Measurements from ENCODE around the gene CCDC148. TPM values are rescaled to one million over a fixed set of nuclear protein-coding genes. Genes with fewer than 3 reads are reported as not detected.

The CCDC148 gene
- total and polyA plus RNA-seq, 12 donors: 0.07 to 1.4 (median 0.66) TPM

GRCh38 chr2:158414538-158414937 lies 42.0 kb downstream of the CCDC148 start:
- Histone ChIP-seq H3K27me3 (no peaks in the 10 kb centered on the region), H3K27ac (no peak overlapping the region), H3K4me3 (no peak overlapping the region), H3K36me3 (no peaks in the 10 kb centered on the region), H3K4me1 (no peaks in the 10 kb centered on the region), H3K9me3 (peaks cover 0 to 47% (median 29%) of the 10 kb centered on the region in 11 donors)
- no peak for ATAC-seq
- intact Hi-C loops (cut with DNase I): no loop called here
- TF ChIP-seq CTCF (IDR thresholded peaks at IDR 0.05): no peak
- whole genome bisulfite sequencing, 2 donors: 81 to 95% methylated on average over 1 of the region's 1 CpG
- no peak for DNase-seq

- intact Hi-C loops (cut with DNase I): no loop called here
- WGBS, 2 donors: 56 to 70% methylated on average over 2 of the region's 2 CpGs
- H3K9me3 ChIP-seq: peaks cover 0 to 47% (median 29%) of the 10 kb centered on the region in 11 donors
These were observed 43.0 kb downstream of the CCDC148 start for GRCh38 chr2:158413581-158413980.

GRCh38 chr2:158412206-158412605 lies 44.3 kb downstream of the CCDC148 start:
- no peak for TF ChIP-seq CTCF (IDR thresholded peaks at IDR 0.05)
- Histone ChIP-seq H3K27ac (no peak overlapping the region), H3K9me3 (peaks cover 0 to 45% (median 29%) of the 10 kb centered on the region in 11 donors), H3K4me1 (no peaks in the 10 kb centered on the region), H3K4me3 (no peak overlapping the region), H3K27me3 (no peaks in the 10 kb centered on the region), H3K36me3 (no peaks in the 10 kb centered on the region)
- DNase-seq: no peak
- no peak for ATAC-seq
- intact Hi-C loops (cut with DNase I): no loop called here
- WGBS, 2 donors: 36 to 55% methylated on average over 3 of the region's 3 CpGs

More at GRCh38 chr2:158413581-158413980, 43.0 kb downstream of the CCDC148 start:
- TF ChIP-seq CTCF (IDR thresholded peaks at IDR 0.05): no peak
- ATAC-seq: no peak
- Histone ChIP-seq H3K27me3 (no peaks in the 10 kb centered on the region), H3K4me3 (no peak overlapping the region), H3K4me1 (no peaks in the 10 kb centered on the region), H3K36me3 (no peaks in the 10 kb centered on the region), H3K27ac (no peak overlapping the region)
- no peak for DNase-seq

GRCh38 chr2:158411748-158412147 lies 44.8 kb downstream of the CCDC148 start:
- Histone ChIP-seq H3K27me3 (no peaks in the 10 kb centered on the region), H3K36me3 (no peaks in the 10 kb centered on the region), H3K4me3 (no peak overlapping the region), H3K4me1 (no peaks in the 10 kb centered on the region), H3K9me3 (peaks cover 0 to 42% (median 29%) of the 10 kb centered on the region in 11 donors), H3K27ac (no peak overlapping the region)
- intact Hi-C loops (cut with DNase I): no loop called here
- DNase-seq: no peak
- ATAC-seq: no peak
- TF ChIP-seq CTCF (IDR thresholded peaks at IDR 0.05): no peak

Data from heart right ventricle (tissue), 16 donors.